HepG2 (cell line): ENCODE measurements around the gene WDR27. TPM values are rescaled to one million over a fixed set of nuclear protein-coding genes. Genes with fewer than 3 reads are reported as not detected.

ENCODE experiments used
- ATAC-seq: fragments of 200-7000 bp; cut with Tn5 transposase; 3 replicates; pipeline ENCODE4 v1.9.1; 2020; ENCODE audit warnings: mild to moderate bottlenecking, moderate library complexity
- BruUV-seq: library from RNA; stranded (reverse); fragments of 400-500 nt; replicated peaks from 2 replicates; lab custom pipeline; 2021; lab: Mats Ljungman, UMichigan
- CTCF ChIA-PET: fragments of 300-600 bp; formaldehyde crosslinking; extraction: SDS; loops from one replicate; lab custom pipeline; 2021; ENCODE audit warnings: low total read pairs, inconsistent platforms, low intra/inter-chr PET ratio; lab: Yijun Ruan, JAX
- POLR2A ChIA-PET: fragments of 350-600 bp; sonication (Branson Sonifier 250); formaldehyde crosslinking; loops from one replicate; lab custom pipeline; 2020; ENCODE audit warnings: antibody characterized with exemption, inconsistent platforms; lab: Yijun Ruan, JAX
- DNase-seq: peaks from one replicate; pipeline ENCODE4 v3.0.0-alpha.2; 2015; ENCODE audit warnings: low spot score
- FAIRE-seq: peaks from 3 replicates; lab custom pipeline; 2011; peaks lifted over from hg19 to GRCh38; lab: Jason Lieb, UNC
- H2AFZ ChIP-seq: one replicate; pipeline ENCODE4 v1.6.1; 2011; ENCODE audit warnings: low read length, inconsistent platforms
- H3K27ac ChIP-seq: fragments of 300-600 bp; 3 replicates; pipeline ENCODE4 v1.8.0; 2011; ENCODE audit warnings: mixed run types, mild to moderate bottlenecking, mixed read lengths, low read length, inconsistent platforms; ENCODE audit not compliant: insufficient read depth; ENCODE audit errors: extremely low read length
- H3K27me3 ChIP-seq, 2 experiments: fragments of 200-600 bp in 1 of 2; 2 replicates in 1 of 2; 3 replicates in 1 of 2; pipeline versions ENCODE4 v1.6.0 to v1.8.0; 2011; ENCODE audit warnings: low read length in 2 of 2, mild to moderate bottlenecking in 2 of 2, moderate library complexity in 2 of 2, inconsistent platforms in 1 of 2; ENCODE audit not compliant: insufficient read depth in 2 of 2, control insufficient read depth in 1 of 2
- H3K36me3 ChIP-seq, 2 experiments: fragments of 200-600 bp in 1 of 2; replicated peaks in 1 of 2; 2 replicates in 1 of 2; 3 replicates in 1 of 2; pipeline versions ENCODE4 v1.5.1 to v1.8.0; 2011; ENCODE audit warnings: low read length in 2 of 2, inconsistent platforms in 1 of 2; ENCODE audit not compliant: insufficient read depth in 2 of 2, control insufficient read depth in 1 of 2
- H3K4me1 ChIP-seq: 2 replicates; pipeline ENCODE4 v1.5.1; 2012; ENCODE audit warnings: low read length, inconsistent platforms; ENCODE audit not compliant: insufficient read depth
- H3K4me2 ChIP-seq: 2 replicates; pipeline ENCODE4 v1.6.0; 2011; ENCODE audit warnings: low read depth, low read length, inconsistent platforms
- H3K4me3 ChIP-seq, 3 experiments: fragments of 200-600 bp in 1 of 3; sonication (generic), shearing (Covaris generic) in 1 of 3; replicated peaks in 1 of 3; 2 replicates each; pipeline ENCODE4 v1.5.1; 2011 to 2016; ENCODE audit warnings: low read length in 3 of 3, inconsistent platforms in 2 of 3, low read depth in 2 of 3, mild to moderate bottlenecking in 2 of 3, control low read depth in 1 of 3, mixed read lengths in 1 of 3; ENCODE audit not compliant: insufficient read depth in 1 of 3
- H3K79me2 ChIP-seq: one replicate; pipeline ENCODE4 v1.6.1; 2011; ENCODE audit warnings: low read length, inconsistent platforms; ENCODE audit not compliant: insufficient read depth
- H3K9ac ChIP-seq: 2 replicates; pipeline ENCODE4 v1.6.0; 2011; ENCODE audit warnings: mild to moderate bottlenecking, low read depth, low read length, inconsistent platforms; ENCODE audit not compliant: insufficient read depth
- H3K9me3 ChIP-seq: 2 replicates; pipeline ENCODE4 v1.5.1; 2012; ENCODE audit warnings: mild to moderate bottlenecking, low read length
- H4K20me1 ChIP-seq: 2 replicates; pipeline ENCODE4 v1.6.0; 2011; ENCODE audit warnings: inconsistent platforms, mild to moderate bottlenecking, low read length, moderate library complexity; ENCODE audit not compliant: insufficient read depth
- FOXM1 ChIP-seq: sonication (generic); formaldehyde crosslinking; IDR thresholded peaks from 2 replicates; pipeline ENCODE4 v1.5.0; 2020; ENCODE audit warnings: missing genetic modification reagents
- JARID2 ChIP-seq: sonication (generic); formaldehyde crosslinking; IDR thresholded peaks from 2 replicates; pipeline ENCODE4 v1.8.1; 2023; ENCODE audit warnings: missing genetic modification reagents, inconsistent platforms; ENCODE audit not compliant: insufficient replicate concordance
- MED13 ChIP-seq: sonication (generic); formaldehyde crosslinking; IDR thresholded peaks from 2 replicates; pipeline ENCODE4 v1.5.0; 2020; ENCODE audit warnings: missing genetic modification reagents
- PHF20 ChIP-seq: sonication (generic); formaldehyde crosslinking; IDR thresholded peaks from 2 replicates; pipeline ENCODE4 v1.5.0; 2020; ENCODE audit warnings: mild to moderate bottlenecking, missing genetic modification reagents
- PHF21A ChIP-seq: sonication (generic); formaldehyde crosslinking; IDR thresholded peaks from 2 replicates; pipeline ENCODE4 v1.5.0; 2020; ENCODE audit warnings: mild to moderate bottlenecking, missing genetic modification reagents
- ZNF790 ChIP-seq: sonication (generic); formaldehyde crosslinking; IDR thresholded peaks from 2 replicates; pipeline ENCODE4 v1.8.0; 2022; ENCODE audit warnings: missing genetic modification reagents, mild to moderate bottlenecking, borderline replicate concordance
- WGBS: methylation state at CpG from one replicate; pipeline ENCODE4 v1.1.6; 2017; ENCODE audit warnings: low lambda C conversion rate; 5-methylcytosine and 5-hydroxymethylcytosine counted together
- in situ Hi-C: cut with HindIII; loops from 2 replicates; pipeline ENCODE4 v1.10.0; 2017; ENCODE audit warnings: low pct_unique_long_range_greater_than_20kb; ENCODE audit not compliant: extremely low pct_ligation_motif_present
- intact Hi-C: fragments of 100-400 bp; cut with micrococcal nuclease; formaldehyde crosslinking; loops from one replicate; pipeline ENCODE4 v1.10.0; 2022; ENCODE audit not compliant: unreplicated experiment
- polyA plus RNA-seq, 8 experiments: library from polyadenylated mRNA; depleted of rRNA in 3 of 8; stranded (reverse) in 7 of 8; unstranded in 1 of 8; fragments of >200 nt; fragmentation: Illumina TruSeq in 4 of 8; extraction: Trizol in 4 of 8; gene quantifications; 2 replicates each; pipeline versions ENCODE4 v1.2.1 to v1.2.3, GENCODE V29; 2011 to 2016; ENCODE audit warnings: low read depth in 4 of 8, missing spikeins in 1 of 8, mixed read lengths in 1 of 8; ENCODE audit not compliant: insufficient read depth in 1 of 8
- total RNA-seq, 5 experiments: library from RNA; depleted of rRNA; stranded (reverse); fragments of >200 nt; fragmentation: Illumina TruSeq; extraction: Trizol; gene quantifications; 2 replicates each; pipeline ENCODE4 v1.2.3, GENCODE V29; 2016; ENCODE audit warnings: low read depth in 1 of 5
- TF ChIP-seq, protein P1 (sequence below): sonication (generic); formaldehyde crosslinking; IDR thresholded peaks from 2 replicates; pipeline ENCODE4 v1.8.1; 2023; ENCODE audit warnings: mild to moderate bottlenecking, inconsistent platforms, moderate library complexity, missing genetic modification reagents, borderline replicate concordance
- TF ChIP-seq, protein P2 (sequence below): sonication (generic); formaldehyde crosslinking; IDR thresholded peaks from 2 replicates; pipeline ENCODE4 v1.4.0; 2020; ENCODE audit warnings: missing genetic modification reagents, borderline replicate concordance
- TF ChIP-seq, protein P3 (sequence below): sonication (generic); formaldehyde crosslinking; IDR thresholded peaks from 2 replicates; pipeline ENCODE4 v1.4.0; 2020; ENCODE audit warnings: missing genetic modification reagents, mild to moderate bottlenecking, borderline replicate concordance
- TF ChIP-seq, protein P4 (sequence below), 2 experiments: sonication (generic) in 1 of 2; formaldehyde crosslinking in 1 of 2; IDR thresholded peaks; 2 replicates each; pipeline versions ENCODE4 v1.5.1 to v1.6.1; 2011 to 2020; ENCODE audit warnings: borderline replicate concordance in 1 of 2, low read depth in 1 of 2, low read length in 1 of 2, mild to moderate bottlenecking in 1 of 2, missing genetic modification reagents in 1 of 2, moderate library complexity in 1 of 2

Gene WDR27
- total and polyA plus RNA-seq, 2 of the 13 experiments (the other 11 are each of a cell fraction or from before 2014, with no cell fraction given) = 34.1 to 80.3 TPM

DNA sequence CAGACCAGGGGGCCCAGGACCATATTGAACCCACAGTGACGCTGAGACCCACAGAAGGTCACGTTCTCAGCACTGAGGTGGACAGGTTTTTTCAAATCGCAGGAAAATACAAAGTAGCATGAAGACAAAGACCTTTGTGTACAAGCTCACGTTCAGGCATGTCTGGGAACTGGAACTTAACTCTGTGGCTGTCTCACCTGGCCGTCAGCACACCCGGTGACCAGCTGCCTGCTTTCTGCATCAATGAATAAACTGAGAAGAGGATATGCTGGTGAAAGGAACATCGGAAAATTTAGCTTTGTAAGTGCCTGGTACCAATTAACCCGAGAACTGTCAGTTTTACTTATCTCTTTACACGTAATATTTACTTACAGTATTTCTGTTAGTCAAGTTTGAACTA is 36.5 kb downstream of the WDR27 start:
- CTCF ChIA-PET = no interaction called here
- H3K4me3 ChIP-seq = no peak overlapping the region
- no TSS peak for BruUV-seq
- DNase-seq = no peak
- H3K4me1 ChIP-seq = no peaks in the 10 kb centered on the region
- POLR2A ChIA-PET = no interaction called here
- no peak overlapping the region for H2AFZ ChIP-seq
- intact Hi-C loops (no loop called here), in situ Hi-C loops (no loop called here)
- 97% methylated on average over 9 of the region's 9 CpGs for WGBS
- no peak for FAIRE-seq
- no peaks in the 10 kb centered on the region for H3K79me2 ChIP-seq
- H3K9me3 ChIP-seq = no peaks in the 10 kb centered on the region
- no peak overlapping the region for H3K27ac ChIP-seq
- no peak for TF ChIP-seq PHF20 (CRISPR knock-in tag)
- TF ChIP-seq FOXM1 (CRISPR knock-in tag) = no peak
- TF ChIP-seq MED13 = no peak
- no peak for TF ChIP-seq ZNF790 (CRISPR knock-in tag)
- TF ChIP-seq, protein P1, sequence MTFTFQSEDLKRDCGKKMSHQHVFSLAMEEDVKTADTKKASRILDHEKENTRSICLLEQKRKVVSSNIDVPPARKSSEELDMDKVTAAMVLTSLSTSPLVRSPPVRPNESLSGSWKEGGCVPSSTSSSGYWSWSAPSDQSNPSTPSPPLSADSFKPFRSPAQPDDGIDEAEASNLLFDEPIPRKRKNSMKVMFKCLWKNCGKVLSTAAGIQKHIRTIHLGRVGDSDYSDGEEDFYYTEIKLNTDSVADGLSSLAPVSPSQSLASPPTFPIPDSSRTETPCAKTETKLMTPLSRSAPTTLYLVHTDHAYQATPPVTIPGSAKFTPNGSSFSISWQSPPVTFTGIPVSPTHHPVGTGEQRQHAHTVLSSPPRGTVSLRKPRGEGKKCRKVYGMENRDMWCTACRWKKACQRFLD = no peak
- TF ChIP-seq, protein P2, sequence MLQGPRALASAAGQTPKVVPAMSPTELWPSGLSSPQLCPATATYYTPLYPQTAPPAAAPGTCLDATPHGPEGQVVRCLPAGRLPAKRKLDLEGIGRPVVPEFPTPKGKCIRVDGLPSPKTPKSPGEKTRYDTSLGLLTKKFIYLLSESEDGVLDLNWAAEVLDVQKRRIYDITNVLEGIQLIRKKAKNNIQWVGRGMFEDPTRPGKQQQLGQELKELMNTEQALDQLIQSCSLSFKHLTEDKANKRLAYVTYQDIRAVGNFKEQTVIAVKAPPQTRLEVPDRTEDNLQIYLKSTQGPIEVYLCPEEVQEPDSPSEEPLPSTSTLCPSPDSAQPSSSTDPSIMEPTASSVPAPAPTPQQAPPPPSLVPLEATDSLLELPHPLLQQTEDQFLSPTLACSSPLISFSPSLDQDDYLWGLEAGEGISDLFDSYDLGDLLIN (CRISPR knock-in tag) = no peak
- TF ChIP-seq, protein P3, sequence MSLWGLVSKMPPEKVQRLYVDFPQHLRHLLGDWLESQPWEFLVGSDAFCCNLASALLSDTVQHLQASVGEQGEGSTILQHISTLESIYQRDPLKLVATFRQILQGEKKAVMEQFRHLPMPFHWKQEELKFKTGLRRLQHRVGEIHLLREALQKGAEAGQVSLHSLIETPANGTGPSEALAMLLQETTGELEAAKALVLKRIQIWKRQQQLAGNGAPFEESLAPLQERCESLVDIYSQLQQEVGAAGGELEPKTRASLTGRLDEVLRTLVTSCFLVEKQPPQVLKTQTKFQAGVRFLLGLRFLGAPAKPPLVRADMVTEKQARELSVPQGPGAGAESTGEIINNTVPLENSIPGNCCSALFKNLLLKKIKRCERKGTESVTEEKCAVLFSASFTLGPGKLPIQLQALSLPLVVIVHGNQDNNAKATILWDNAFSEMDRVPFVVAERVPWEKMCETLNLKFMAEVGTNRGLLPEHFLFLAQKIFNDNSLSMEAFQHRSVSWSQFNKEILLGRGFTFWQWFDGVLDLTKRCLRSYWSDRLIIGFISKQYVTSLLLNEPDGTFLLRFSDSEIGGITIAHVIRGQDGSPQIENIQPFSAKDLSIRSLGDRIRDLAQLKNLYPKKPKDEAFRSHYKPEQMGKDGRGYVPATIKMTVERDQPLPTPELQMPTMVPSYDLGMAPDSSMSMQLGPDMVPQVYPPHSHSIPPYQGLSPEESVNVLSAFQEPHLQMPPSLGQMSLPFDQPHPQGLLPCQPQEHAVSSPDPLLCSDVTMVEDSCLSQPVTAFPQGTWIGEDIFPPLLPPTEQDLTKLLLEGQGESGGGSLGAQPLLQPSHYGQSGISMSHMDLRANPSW (CRISPR knock-in tag) = no peak
- TF ChIP-seq PHF21A (CRISPR knock-in tag) = no peak
- TF ChIP-seq, protein P4, sequence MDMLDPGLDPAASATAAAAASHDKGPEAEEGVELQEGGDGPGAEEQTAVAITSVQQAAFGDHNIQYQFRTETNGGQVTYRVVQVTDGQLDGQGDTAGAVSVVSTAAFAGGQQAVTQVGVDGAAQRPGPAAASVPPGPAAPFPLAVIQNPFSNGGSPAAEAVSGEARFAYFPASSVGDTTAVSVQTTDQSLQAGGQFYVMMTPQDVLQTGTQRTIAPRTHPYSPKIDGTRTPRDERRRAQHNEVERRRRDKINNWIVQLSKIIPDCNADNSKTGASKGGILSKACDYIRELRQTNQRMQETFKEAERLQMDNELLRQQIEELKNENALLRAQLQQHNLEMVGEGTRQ (IDR thresholded peaks at IDR 0.05; ENCODE audit: low read depth, low read length) = no peak
- TF ChIP-seq, protein P4 (CRISPR knock-in tag; IDR thresholded peaks at IDR 0.05; ENCODE audit: borderline replicate concordance) = no peak
- no peak for TF ChIP-seq JARID2 (CRISPR knock-in tag)
- no peak for ATAC-seq
- peaks cover 31 to 81% of the 10 kb centered on the region in 2 experiments for H3K36me3 ChIP-seq
- H3K9ac ChIP-seq = no peak overlapping the region
- no peaks in the 10 kb centered on the region for H4K20me1 ChIP-seq
- H3K27me3 ChIP-seq = no peaks in the 10 kb centered on the region
- H3K4me2 ChIP-seq = no peak overlapping the region
